Limb (tissue), 2 donors: Measurements from ENCODE around the gene TLE5.
A peak's percentile ranks its signal among the peaks of the same experiment; 100 is the strongest.

ENCODE experiments used
- DNase-seq, 2 donors: peaks; one replicate each; pipeline ENCODE4 v3.0.0-alpha.2; 2016; ENCODE audit errors: extremely low spot score in 2 of 2

TLE5 gene

GRCh38 chr19:3062165-3063105, at the start of gene TLE5:
TLE5 (minus strand) TSS chr19:3062495; CDS start chr19:3062200, 295 bp downstream.
- peak in 1 of 2 donors; percentile 75 for DNase-seq

- DNase-seq: no peak
These were observed 49.4 kb upstream of the TLE5 start for GRCh38 chr19:3111586-3112247.

- no peak for DNase-seq
These were observed 48.0 kb upstream of the TLE5 start for GRCh38 chr19:3110126-3110825.

GRCh38 chr19:3109491-3109890, 47.2 kb upstream of the TLE5 start:
- no peak for DNase-seq

- no peak for DNase-seq
These were observed 46.5 kb upstream of the TLE5 start for GRCh38 chr19:3108775-3109174.

- DNase-seq: no peak
These were observed 45.4 kb upstream of the TLE5 start for GRCh38 chr19:3107658-3108057.

GRCh38 chr19:3106509-3107141, 44.3 kb upstream of the TLE5 start:
- no peak for DNase-seq

- DNase-seq: no peak
These were observed 43.6 kb upstream of the TLE5 start for GRCh38 chr19:3105641-3106508.

- DNase-seq: no peak
These were observed 42.4 kb upstream of the TLE5 start for GRCh38 chr19:3104708-3104983.

GRCh38 chr19:3102239-3103140, 40.2 kb upstream of the TLE5 start:
- no peak for DNase-seq

- no peak for DNase-seq
These were observed 38.7 kb upstream of the TLE5 start for GRCh38 chr19:3100747-3101730.

GRCh38 chr19:3100331-3100730, 38.0 kb upstream of the TLE5 start:
- DNase-seq: no peak

- no peak for DNase-seq
These were observed 37.3 kb upstream of the TLE5 start for GRCh38 chr19:3099347-3100145.

- no peak for DNase-seq
These were observed 36.4 kb upstream of the TLE5 start for GRCh38 chr19:3098515-3099346.

GRCh38 chr19:3098141-3098514, 35.8 kb upstream of the TLE5 start:
- DNase-seq: no peak

- DNase-seq: peak in 1 of 2 donors; percentile 24
These were observed 35.2 kb upstream of the TLE5 start for GRCh38 chr19:3097442-3097871.

- no peak for DNase-seq
These were observed 34.6 kb upstream of the TLE5 start for GRCh38 chr19:3096902-3097326.
